SK-N-SH treated with all-trans-retinoic acid at 6 μM for 48 hours (cell line): Measurements from ENCODE around the gene ZFYVE21.

Source experiments
- ATAC-seq: fragments of 200-7000 bp; cut with Tn5 transposase; 3 replicates; pipeline ENCODE4 v1.9.1; 2020; ENCODE audit warnings: mild to moderate bottlenecking, moderate library complexity
- ARNTL ChIP-seq: fragments of 450-650 bp; formaldehyde crosslinking; IDR thresholded peaks from 2 replicates; pipeline ENCODE4 v1.5.0; 2020; ENCODE audit warnings: low read depth, mild to moderate bottlenecking, moderate library complexity, borderline replicate concordance
- BACH2 ChIP-seq: fragments of 250-450 bp; sonication (Bioruptor Pico); IDR thresholded peaks from 2 replicates; pipeline ENCODE4 v1.9.0; 2021; ENCODE audit warnings: mild to moderate bottlenecking, borderline replicate concordance
- CSDC2 ChIP-seq: fragments of 250-450 bp; sonication (Bioruptor Pico); IDR thresholded peaks from 2 replicates; pipeline ENCODE4 v1.5.0; 2020; ENCODE audit warnings: mild to moderate bottlenecking, moderate library complexity
- ESRRG ChIP-seq: fragments of 250-450 bp; sonication (Bioruptor Pico); IDR thresholded peaks from 2 replicates; pipeline ENCODE4 v1.6.1; 2021; ENCODE audit warnings: mild to moderate bottlenecking
- ISL1 ChIP-seq: fragments of 250-450 bp; sonication (Bioruptor Pico); IDR thresholded peaks from 2 replicates; pipeline ENCODE4 v2.1.2; 2022; ENCODE audit warnings: mild to moderate bottlenecking, moderate library complexity
- OSR1 ChIP-seq: fragments of 250-450 bp; sonication (Bioruptor Pico); IDR thresholded peaks from 2 replicates; pipeline ENCODE4 v1.8.0; 2022; ENCODE audit warnings: moderate library complexity, mild to moderate bottlenecking, inconsistent platforms
- PPARA ChIP-seq: fragments of 250-450 bp; sonication (Bioruptor Pico); IDR thresholded peaks from 2 replicates; pipeline ENCODE4 v1.5.0; 2020; ENCODE audit warnings: mild to moderate bottlenecking, borderline replicate concordance
- RARB ChIP-seq: fragments of 250-450 bp; sonication (Bioruptor Pico); IDR thresholded peaks from 2 replicates; pipeline ENCODE4 v1.8.0; 2021; ENCODE audit warnings: mild to moderate bottlenecking, moderate library complexity
- SNAI2 ChIP-seq: fragments of 250-450 bp; sonication (Bioruptor Pico); IDR thresholded peaks from 2 replicates; pipeline ENCODE4 v1.5.0; 2020; ENCODE audit warnings: mild to moderate bottlenecking, moderate library complexity
- TCF4 ChIP-seq: fragments of 250-450 bp; sonication (Bioruptor Pico); IDR thresholded peaks from 2 replicates; pipeline ENCODE4 v1.8.0; 2021; ENCODE audit warnings: mild to moderate bottlenecking, moderate library complexity, borderline replicate concordance
- TOX ChIP-seq: fragments of 250-450 bp; sonication (Bioruptor Pico); IDR thresholded peaks from 2 replicates; pipeline ENCODE4 v1.8.0; 2021; ENCODE audit warnings: mild to moderate bottlenecking, moderate library complexity, borderline replicate concordance
- ZFP3 ChIP-seq: fragments of 250-450 bp; sonication (Bioruptor Pico); IDR thresholded peaks from 2 replicates; pipeline ENCODE4 v1.5.0; 2020; ENCODE audit warnings: mild to moderate bottlenecking, moderate library complexity
- ZFP30 ChIP-seq: fragments of 450-650 bp; formaldehyde crosslinking; IDR thresholded peaks from 2 replicates; pipeline ENCODE4 v1.5.0; 2022; ENCODE audit warnings: mild to moderate bottlenecking, moderate library complexity
- ZNF565 ChIP-seq: fragments of 450-650 bp; formaldehyde crosslinking; conservative IDR thresholded peaks from 2 replicates; pipeline ENCODE4 v1.5.0; 2020; ENCODE audit warnings: low read depth, mild to moderate bottlenecking, moderate library complexity
- ZNF70 ChIP-seq: fragments of 450-650 bp; formaldehyde crosslinking; IDR thresholded peaks from 2 replicates; pipeline ENCODE4 v1.5.0; 2020; ENCODE audit warnings: mild to moderate bottlenecking, moderate library complexity
- ZNF8 ChIP-seq: fragments of 450-650 bp; formaldehyde crosslinking; IDR thresholded peaks from 2 replicates; pipeline ENCODE4 v1.5.0; 2020; ENCODE audit warnings: mild to moderate bottlenecking, moderate library complexity
- TF ChIP-seq, protein P1 (sequence below): fragments of 250-450 bp; sonication (Bioruptor Pico); IDR thresholded peaks from 2 replicates; pipeline ENCODE4 v1.5.1; 2021; ENCODE audit warnings: mild to moderate bottlenecking, moderate library complexity
- TF ChIP-seq, protein P2 (sequence below): fragments of 250-450 bp; sonication (Bioruptor Pico); IDR thresholded peaks from 2 replicates; pipeline ENCODE4 v1.8.0; 2021; ENCODE audit warnings: low read depth, mild to moderate bottlenecking, moderate library complexity, borderline replicate concordance
- TF ChIP-seq, protein P3 (sequence below): fragments of 250-450 bp; sonication (Bioruptor Pico); IDR thresholded peaks from 2 replicates; pipeline ENCODE4 v1.5.1; 2020; ENCODE audit warnings: low read depth, mild to moderate bottlenecking, moderate library complexity
- TF ChIP-seq, protein P4 (sequence below): fragments of 250-450 bp; sonication (Bioruptor Pico); IDR thresholded peaks from 2 replicates; pipeline ENCODE4 v1.8.0; 2020; ENCODE audit warnings: mild to moderate bottlenecking, moderate library complexity, borderline replicate concordance
- TF ChIP-seq, protein P5 (sequence below): fragments of 250-450 bp; sonication (Bioruptor Pico); IDR thresholded peaks from 2 replicates; pipeline ENCODE4 v1.5.0; 2020; ENCODE audit warnings: mild to moderate bottlenecking, moderate library complexity

ZFYVE21 gene

DNA sequence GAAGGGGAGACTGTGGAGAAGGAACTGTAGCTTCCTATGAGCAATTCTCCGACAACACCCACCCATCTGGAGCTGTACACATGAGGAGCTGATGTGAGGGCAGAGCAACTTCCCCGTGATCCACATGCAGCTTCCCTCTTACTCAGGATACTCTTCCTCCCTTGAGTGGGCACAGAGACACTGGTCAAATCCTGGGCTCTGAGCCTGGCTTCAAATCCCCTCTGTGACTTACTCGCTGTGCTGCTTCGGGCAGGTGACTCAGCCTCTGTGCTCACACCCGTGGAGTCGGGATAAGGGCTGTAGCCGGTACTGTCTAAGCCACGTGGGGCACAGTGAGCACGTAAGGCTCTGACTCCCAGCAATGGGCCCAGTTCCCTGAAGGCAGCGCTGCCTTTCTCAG, 31.1 kb downstream of the ZFYVE21 start:
- no peak for TF ChIP-seq OSR1 (CRISPR knock-in tag)
- TF ChIP-seq RARB (CRISPR knock-in tag) = no peak
- TF ChIP-seq ZNF70 (CRISPR knock-in tag) = no peak
- TF ChIP-seq, protein P1, sequence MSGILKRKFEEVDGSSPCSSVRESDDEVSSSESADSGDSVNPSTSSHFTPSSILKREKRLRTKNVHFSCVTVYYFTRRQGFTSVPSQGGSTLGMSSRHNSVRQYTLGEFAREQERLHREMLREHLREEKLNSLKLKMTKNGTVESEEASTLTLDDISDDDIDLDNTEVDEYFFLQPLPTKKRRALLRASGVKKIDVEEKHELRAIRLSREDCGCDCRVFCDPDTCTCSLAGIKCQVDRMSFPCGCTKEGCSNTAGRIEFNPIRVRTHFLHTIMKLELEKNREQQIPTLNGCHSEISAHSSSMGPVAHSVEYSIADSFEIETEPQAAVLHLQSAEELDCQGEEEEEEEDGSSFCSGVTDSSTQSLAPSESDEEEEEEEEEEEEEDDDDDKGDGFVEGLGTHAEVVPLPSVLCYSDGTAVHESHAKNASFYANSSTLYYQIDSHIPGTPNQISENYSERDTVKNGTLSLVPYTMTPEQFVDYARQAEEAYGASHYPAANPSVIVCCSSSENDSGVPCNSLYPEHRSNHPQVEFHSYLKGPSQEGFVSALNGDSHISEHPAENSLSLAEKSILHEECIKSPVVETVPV = no peak
- no peak for TF ChIP-seq ZNF565 (CRISPR knock-in tag)
- no peak for TF ChIP-seq ARNTL (CRISPR knock-in tag)
- no peak for TF ChIP-seq ZFP30 (CRISPR knock-in tag)
- no peak for TF ChIP-seq ISL1 (CRISPR knock-in tag)
- TF ChIP-seq, protein P2, sequence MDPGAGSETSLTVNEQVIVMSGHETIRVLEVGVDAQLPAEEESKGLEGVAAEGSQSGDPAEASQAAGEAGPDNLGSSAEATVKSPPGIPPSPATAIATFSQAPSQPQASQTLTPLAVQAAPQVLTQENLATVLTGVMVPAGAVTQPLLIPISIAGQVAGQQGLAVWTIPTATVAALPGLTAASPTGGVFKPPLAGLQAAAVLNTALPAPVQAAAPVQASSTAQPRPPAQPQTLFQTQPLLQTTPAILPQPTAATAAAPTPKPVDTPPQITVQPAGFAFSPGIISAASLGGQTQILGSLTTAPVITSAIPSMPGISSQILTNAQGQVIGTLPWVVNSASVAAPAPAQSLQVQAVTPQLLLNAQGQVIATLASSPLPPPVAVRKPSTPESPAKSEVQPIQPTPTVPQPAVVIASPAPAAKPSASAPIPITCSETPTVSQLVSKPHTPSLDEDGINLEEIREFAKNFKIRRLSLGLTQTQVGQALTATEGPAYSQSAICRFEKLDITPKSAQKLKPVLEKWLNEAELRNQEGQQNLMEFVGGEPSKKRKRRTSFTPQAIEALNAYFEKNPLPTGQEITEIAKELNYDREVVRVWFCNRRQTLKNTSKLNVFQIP (CRISPR knock-in tag) = no peak
- no peak for TF ChIP-seq TCF4 (CRISPR knock-in tag)
- no peak for TF ChIP-seq ESRRG (CRISPR knock-in tag)
- TF ChIP-seq TOX (CRISPR knock-in tag) = no peak
- TF ChIP-seq BACH2 (CRISPR knock-in tag) = no peak
- no peak for TF ChIP-seq CSDC2 (CRISPR knock-in tag)
- TF ChIP-seq, protein P3, sequence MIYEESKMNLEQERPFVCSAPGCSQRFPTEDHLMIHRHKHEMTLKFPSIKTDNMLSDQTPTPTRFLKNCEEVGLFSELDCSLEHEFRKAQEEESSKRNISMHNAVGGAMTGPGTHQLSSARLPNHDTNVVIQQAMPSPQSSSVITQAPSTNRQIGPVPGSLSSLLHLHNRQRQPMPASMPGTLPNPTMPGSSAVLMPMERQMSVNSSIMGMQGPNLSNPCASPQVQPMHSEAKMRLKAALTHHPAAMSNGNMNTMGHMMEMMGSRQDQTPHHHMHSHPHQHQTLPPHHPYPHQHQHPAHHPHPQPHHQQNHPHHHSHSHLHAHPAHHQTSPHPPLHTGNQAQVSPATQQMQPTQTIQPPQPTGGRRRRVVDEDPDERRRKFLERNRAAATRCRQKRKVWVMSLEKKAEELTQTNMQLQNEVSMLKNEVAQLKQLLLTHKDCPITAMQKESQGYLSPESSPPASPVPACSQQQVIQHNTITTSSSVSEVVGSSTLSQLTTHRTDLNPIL = no peak
- TF ChIP-seq ZNF8 (CRISPR knock-in tag) = no peak
- TF ChIP-seq, protein P4, sequence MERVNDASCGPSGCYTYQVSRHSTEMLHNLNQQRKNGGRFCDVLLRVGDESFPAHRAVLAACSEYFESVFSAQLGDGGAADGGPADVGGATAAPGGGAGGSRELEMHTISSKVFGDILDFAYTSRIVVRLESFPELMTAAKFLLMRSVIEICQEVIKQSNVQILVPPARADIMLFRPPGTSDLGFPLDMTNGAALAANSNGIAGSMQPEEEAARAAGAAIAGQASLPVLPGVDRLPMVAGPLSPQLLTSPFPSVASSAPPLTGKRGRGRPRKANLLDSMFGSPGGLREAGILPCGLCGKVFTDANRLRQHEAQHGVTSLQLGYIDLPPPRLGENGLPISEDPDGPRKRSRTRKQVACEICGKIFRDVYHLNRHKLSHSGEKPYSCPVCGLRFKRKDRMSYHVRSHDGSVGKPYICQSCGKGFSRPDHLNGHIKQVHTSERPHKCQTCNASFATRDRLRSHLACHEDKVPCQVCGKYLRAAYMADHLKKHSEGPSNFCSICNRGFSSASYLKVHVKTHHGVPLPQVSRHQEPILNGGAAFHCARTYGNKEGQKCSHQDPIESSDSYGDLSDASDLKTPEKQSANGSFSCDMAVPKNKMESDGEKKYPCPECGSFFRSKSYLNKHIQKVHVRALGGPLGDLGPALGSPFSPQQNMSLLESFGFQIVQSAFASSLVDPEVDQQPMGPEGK = no peak
- ATAC-seq = no peak

DNA sequence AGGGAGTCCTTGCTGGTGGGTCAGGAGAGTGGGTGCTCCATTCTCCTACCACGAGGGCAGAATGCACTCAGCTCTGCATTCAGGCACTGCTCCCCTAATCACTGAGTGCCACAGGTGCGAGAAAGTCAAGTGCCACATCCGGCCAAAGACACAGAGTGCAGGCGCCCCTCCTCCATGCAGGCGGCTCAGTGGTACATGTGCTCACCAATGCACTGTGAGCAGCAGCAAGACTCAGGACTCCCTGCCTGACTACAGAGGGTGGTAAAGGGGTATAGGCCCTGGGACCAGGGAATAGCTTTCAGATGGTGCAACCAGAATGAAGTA, 32.9 kb downstream of the ZFYVE21 start:
- ATAC-seq = no peak
- TF ChIP-seq ISL1 (CRISPR knock-in tag) (no peak), ZFP30 (CRISPR knock-in tag) (no peak), OSR1 (CRISPR knock-in tag) (no peak), BACH2 (CRISPR knock-in tag) (no peak), ARNTL (CRISPR knock-in tag) (no peak), SNAI2 (CRISPR knock-in tag) (no peak), ZNF70 (CRISPR knock-in tag) (no peak), RARB (CRISPR knock-in tag) (no peak), TCF4 (CRISPR knock-in tag) (no peak), ZFP3 (CRISPR knock-in tag) (no peak), ZNF8 (CRISPR knock-in tag) (no peak), ESRRG (CRISPR knock-in tag) (no peak), PPARA (CRISPR knock-in tag) (no peak)
- TF ChIP-seq, protein P4 = no peak
- TF ChIP-seq, protein P1 = no peak
- TF ChIP-seq, protein P3 = no peak
- TF ChIP-seq, protein P5, sequence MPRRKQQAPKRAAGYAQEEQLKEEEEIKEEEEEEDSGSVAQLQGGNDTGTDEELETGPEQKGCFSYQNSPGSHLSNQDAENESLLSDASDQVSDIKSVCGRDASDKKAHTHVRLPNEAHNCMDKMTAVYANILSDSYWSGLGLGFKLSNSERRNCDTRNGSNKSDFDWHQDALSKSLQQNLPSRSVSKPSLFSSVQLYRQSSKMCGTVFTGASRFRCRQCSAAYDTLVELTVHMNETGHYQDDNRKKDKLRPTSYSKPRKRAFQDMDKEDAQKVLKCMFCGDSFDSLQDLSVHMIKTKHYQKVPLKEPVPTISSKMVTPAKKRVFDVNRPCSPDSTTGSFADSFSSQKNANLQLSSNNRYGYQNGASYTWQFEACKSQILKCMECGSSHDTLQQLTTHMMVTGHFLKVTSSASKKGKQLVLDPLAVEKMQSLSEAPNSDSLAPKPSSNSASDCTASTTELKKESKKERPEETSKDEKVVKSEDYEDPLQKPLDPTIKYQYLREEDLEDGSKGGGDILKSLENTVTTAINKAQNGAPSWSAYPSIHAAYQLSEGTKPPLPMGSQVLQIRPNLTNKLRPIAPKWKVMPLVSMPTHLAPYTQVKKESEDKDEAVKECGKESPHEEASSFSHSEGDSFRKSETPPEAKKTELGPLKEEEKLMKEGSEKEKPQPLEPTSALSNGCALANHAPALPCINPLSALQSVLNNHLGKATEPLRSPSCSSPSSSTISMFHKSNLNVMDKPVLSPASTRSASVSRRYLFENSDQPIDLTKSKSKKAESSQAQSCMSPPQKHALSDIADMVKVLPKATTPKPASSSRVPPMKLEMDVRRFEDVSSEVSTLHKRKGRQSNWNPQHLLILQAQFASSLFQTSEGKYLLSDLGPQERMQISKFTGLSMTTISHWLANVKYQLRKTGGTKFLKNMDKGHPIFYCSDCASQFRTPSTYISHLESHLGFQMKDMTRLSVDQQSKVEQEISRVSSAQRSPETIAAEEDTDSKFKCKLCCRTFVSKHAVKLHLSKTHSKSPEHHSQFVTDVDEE = no peak
- TF ChIP-seq, protein P2 (CRISPR knock-in tag) = no peak
